HG03108 (cell line): ENCODE measurements around the gene APOB.

Experiments used
- ATAC-seq: cut with Tn5 transposase; IDR thresholded peaks from one replicate; pipeline ENCODE4 v1.9.1; 2021; ENCODE audit warnings: moderate library complexity; ENCODE audit not compliant: unreplicated experiment

The APOB gene

DNA sequence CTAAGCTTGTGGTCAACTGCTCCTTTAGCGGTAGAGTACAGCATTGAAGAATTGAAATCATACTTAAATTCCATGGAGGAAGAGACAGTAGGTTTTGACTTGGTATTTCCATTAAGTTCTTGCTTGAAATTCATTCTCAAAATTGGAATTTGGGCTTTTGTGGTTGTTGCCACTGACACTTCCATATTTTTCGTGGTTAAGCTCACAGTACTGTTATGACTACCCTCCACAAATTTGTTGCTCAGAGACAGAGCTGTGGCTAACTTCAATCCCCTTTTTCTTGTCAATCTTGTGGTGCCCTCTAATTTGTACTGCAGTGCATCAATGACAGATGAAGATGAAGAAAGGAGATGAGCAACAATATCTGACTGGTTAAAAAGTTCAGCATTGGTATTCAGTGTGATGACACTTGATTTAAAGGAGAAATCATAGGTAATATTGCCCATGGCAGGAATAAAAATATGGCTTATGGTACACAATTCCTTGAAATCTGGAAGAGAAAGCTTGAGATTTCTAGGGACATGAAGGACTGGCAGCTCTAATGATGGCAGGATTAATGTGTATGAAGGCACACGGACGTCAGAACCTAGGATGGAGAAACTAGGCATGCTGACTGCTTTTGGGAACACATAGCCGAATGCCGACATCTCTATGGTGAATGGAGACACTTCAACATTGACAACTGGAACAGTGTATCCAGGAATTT lies 37.3 kb downstream of the APOB start:
- ATAC-seq, result no peak

GRCh38 chr2:21005700-21006422 lies 38.0 kb downstream of the APOB start:
- ATAC-seq, result no peak

GRCh38 chr2:21005111-21005699 lies 38.7 kb downstream of the APOB start:
- ATAC-seq, result no peak

GRCh38 chr2:21004181-21004572 lies 39.7 kb downstream of the APOB start:
- ATAC-seq, result no peak

GRCh38 chr2:21003572-21004180 lies 40.2 kb downstream of the APOB start:
- no peak for ATAC-seq

- no peak for ATAC-seq
Measured at GRCh38 chr2:21002814-21003192, 41.1 kb downstream of the APOB start.

DNA sequence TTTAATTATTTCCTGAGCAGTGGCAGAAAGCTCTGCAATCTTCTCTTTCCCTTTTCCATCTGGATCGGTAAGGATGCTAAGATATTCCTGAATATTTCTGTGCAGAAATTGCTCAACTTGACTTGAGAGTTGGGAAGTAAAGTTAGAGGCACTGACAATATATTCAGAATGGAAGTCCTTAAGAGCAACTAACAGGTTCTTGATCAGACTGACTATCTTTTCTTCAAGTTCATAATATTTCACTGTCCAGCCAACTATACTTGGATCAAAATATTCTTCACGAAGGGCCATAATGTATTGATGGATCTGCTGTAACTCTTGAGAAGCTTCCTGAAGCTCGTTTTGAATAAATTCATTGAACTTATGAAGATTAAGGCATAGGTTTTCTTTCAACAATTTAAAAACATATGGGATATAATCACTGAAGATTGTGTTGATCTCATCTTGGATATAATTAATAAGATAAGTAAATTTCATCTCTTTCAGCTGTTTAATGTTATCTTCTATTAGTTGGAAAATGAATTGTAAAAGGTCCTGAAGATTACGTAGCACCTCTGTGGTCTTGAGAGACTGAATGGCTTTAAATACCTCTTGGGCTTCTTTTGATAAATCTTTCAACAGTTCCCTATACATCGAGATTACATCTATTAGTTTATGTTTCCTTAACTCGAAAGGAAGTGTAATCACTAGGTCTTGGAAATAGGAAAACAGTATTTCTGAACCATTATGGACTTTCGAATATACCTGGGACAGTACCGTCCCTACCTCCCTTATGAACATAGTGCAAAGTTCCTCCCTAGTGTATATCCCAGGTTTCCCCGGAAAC lies 41.7 kb downstream of the APOB start:
- ATAC-seq, result no peak

GRCh38 chr2:21001225-21001946 lies 42.5 kb downstream of the APOB start:
- no peak for ATAC-seq

DNA sequence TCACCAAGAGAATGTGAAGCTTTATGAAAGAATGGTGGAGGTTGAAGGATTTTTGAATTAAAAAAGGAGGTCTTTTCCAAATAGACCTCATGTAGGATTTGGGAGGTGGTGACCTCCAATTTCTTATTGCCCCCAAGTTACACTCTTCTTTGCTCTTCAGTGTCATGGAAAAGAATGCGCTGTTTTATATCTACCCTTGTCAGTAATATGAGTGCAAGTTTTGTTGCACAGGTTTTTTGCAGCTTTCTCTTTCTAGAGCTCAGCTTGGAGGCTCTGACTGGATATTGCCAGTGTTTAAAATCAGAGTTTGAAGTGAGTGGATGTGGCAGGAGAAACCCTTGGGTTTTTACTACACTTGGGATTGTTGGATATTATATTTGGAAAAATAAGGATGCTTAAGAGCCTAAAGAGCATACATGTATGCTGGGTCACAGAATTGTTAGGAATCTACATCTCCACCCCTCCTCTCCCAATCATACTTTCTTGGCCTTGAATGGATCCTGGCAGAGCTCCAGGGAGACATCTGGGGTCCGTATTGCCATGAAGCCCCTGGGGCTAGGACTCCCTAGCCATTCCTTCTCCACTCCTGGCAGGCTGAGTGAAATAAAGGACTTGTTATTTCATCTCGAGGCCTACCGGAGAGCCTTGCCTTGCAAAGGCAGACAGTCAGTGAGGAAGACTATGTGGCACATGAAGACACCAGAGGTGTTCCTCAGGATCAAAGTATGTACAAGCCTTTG lies 43.8 kb downstream of the APOB start:
- ATAC-seq, result no peak

GRCh38 chr2:20998972-20999905 lies 44.6 kb downstream of the APOB start:
- ATAC-seq, result no peak

DNA sequence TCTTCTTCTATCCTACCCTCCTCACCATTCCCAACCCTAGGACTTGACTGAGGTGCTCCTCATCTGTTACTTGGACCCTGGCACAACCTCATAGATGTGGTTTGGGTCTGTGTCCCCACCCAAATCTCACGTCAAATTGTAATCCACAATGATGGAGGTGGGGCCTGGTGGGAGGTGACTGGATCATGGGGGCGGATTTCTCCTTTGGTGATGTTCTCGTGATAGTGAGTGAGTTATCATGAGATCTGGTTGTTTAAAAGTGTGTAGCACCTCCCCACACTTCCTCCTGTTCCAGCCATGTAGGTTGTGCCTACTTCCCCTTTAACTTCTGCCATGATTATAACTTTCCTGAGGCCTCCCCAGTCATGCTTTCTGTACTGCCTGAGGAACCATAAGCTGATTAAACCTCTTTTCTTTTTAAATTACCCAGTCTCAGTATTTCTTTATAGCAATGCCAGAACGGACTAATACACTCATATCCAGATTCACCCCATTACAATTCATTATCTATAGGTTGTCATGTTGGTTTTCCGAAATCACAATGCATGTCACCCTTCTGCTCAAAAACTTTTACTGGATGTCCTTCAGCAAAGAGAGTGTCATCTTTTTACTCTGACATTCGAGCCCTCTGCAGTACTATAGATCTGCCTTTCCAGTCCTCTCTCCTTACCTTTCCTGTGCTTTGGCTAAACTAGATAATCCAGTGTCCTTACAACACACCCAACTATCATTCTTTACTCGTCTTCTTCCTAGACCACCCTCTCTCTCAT lies 45.7 kb downstream of the APOB start:
- no peak for ATAC-seq

DNA sequence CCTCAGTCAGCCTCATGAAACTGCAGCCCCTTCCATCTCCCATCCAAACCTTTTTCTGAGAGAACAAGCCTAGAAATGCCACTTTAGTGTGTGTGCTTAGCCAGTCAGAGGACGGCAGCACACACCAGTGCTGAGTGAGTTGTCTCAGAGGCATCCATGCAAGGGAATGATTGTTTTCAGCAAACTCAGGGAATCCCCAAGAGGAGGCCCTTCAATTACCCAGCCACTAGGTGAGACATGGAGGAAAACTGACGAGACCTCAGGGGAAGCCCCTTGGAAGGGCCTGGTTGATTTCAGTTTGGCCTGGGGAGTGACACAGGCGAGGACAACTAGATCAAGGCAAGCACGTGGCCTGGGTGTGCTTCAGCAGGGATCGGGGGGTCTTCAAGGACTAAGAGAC lies 49.7 kb downstream of the APOB start:
- ATAC-seq, result no peak

- ATAC-seq, result no peak
Measured at GRCh38 chr2:20992201-20992711, 51.6 kb downstream of the APOB start.

DNA sequence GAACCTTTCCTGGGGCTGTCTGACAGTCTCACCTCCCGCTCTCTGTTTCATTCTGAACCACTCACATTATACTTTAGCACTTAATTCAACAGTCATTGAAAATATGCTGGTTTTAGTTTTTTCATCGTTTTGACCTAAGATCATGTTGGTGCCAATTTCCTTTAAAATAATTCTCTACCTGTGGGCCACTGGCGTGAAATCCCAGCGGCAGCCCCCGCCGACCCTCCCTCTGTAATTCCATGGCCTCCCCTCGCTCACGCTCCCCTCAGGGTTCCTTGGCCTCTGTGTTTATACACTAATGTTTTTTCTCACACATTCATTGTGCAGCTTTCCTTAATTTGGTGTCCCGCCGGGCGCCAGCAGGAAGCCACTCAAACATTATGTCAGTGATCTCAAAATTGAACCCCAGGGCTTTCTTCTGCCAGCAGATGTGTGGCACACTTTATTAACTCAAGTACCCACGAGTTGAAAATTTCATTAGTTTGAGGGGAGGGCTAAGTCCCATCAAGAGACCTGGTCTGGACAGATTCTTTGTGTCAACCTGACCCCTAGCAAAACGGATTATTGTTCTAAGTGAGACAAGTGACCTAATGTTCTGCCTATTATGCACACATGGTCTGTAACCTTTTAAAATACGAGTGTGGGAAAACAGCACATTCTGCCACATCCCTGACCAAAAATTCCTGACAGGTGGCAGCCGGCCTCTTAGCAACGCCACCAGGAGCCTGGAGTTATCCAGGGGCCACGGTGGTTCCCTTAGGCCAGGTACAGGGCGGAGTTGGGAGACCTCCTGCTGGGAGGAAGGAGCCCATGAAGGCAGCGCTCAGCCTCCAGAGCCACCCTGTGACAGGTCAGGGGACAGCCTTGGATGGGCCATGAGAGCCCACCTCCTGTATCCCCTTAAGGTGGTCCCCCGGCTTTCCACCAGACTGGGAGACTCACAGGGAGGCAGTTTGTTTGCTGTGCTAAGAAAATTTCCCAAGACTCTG lies 53.1 kb downstream of the APOB start:
- ATAC-seq, result no peak

- ATAC-seq, result no peak
Measured at GRCh38 chr2:20989404-20989803, 54.5 kb downstream of the APOB start.

GRCh38 chr2:20988905-20989304 lies 55.0 kb downstream of the APOB start:
- no peak for ATAC-seq
